Hematopoietic multipotent progenitor cell (in vitro differentiated cells): ENCODE data around the gene NUP188. TPM values are rescaled to one million over a fixed set of nuclear protein-coding genes. Genes with fewer than 3 reads are reported as not detected.
"Not testable (repeated sequence)": the region's sequence is repeated elsewhere in the genome, so short reads cannot be mapped to it uniquely, and the experiment has no call there.

Experiments used
- DNase-seq, 3 donors: peaks; one replicate each; pipeline ENCODE4 v3.0.0-alpha.2; 2011 to 2015; ENCODE audit warnings: low read depth in 2 of 3, low spot score in 2 of 3
- total RNA-seq: library from RNA; depleted of rRNA; stranded (reverse); fragments of >200 nt; gene quantifications from one replicate; pipeline ENCODE4 v1.2.3, GENCODE V29; 2012

The NUP188 gene
- total RNA-seq, 1 donor: 54.9 TPM

DNA sequence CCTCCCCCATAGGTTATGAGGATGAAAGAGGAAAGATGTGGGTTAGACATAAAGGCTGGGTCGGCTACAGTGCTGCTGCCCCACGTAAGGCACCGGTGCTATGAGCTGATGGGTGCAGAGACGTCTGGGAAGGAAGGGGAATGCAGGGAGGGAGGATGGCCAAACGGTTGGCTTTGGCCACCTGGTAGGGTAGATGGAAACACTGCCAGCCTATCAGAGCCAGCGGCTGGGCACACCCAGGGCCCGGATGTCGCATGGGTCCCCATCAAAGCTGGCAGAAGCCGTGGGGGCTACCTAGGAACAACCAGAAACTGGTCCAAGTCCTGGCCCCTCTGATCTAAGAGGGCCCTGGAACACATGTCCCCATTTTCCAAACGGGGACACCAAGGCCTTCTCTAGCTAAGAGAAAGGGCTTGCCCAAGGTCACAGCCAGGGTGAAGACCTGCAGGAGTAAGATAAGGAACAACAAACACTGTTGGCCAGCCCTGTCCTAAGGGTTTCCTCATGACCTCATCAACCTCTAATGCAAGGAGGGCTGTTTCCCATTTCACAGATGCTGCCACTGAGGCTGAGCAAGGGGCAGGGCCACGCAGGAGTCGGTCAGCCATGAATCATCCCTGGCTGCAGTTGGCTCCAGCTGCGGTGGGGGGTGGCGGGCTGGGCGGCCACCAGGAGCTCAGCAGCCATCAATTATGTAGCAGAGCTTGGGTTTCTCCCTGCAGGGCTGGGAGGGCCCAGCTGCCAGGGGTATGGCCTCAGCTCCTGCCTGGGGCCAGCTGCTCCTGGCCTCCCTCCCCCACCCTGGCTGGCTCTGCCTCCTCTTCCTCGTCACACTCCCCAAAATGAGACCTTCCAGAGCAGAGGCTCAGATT, 75.8 kb downstream of the NUP188 start:
- no peak for DNase-seq

DNA sequence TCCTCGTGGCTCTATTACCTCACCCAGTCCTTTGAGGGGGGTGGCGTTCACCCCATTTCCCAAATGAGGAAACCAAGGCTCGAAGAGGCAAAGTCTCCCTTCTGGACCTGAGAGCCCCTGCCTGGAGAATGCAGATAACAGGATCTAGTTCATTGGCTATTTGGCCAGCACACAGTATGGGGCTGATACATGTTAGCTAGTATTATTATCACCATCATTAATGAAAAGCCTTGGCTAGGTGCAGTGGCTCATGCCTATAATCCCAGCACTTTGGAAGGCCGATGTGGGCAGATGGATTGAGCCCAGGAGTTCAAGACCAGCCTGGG, 76.4 kb downstream of the NUP188 start:
- DNase-seq: no peak

DNA sequence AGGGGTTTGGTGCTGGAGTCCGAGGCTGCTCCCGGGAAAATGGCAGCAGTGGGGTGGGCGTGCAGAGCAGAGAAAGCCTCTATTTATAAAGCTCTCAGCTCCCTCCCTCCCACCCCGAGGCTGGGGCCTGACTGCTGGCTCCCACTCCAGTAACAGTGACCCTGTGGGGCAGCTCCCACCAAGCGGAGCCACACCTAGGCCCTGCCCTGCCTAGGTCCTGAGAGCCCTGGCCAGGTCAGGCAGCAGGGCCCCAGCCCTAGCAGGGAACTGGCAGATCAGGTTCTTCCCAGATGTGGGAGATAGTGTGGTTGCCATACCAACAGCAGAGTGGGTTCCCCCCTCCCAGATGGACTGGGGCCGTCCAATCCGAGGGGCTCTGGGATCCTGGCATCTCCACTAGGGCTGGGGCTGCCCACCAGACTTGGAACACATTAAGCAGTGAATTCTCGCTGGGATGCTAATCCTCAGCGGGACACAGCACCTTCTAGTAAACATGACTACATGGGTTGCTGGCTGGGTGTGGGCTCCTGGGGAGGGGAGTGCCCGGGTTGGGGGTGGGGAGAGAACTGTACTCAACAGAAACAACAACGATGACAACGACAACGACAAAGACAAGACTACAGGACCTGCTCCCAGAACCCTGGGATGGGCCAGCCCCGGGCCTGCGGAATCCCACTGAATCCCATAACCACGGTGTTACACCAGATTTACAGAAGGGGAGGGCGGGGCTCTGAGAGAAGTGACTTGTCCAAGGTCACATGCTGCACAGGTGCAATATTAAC, 79.1 kb downstream of the NUP188 start:
- no peak for DNase-seq

DNA sequence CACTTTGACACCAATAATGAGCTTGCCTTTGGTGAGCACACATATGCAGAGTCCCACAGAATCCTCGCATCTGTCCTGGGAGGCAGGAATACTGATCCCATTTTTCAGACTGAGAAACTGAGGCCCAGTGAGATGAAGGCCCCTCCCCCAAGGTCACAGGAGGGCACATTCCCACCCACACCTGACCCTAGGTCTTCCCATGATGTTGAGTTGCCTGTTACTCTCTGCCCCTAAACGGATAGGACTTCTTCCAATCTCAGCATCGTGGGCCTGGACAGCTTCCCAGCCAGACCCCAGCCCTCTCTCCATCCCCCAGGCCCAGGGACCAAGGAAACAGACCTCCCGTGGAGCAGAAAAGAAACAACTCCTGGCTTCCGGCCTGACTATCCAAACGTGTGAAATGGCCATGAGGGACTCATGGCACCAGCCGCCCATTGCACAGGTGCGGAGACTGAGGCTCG, 79.8 kb downstream of the NUP188 start:
- no peak for DNase-seq

DNA sequence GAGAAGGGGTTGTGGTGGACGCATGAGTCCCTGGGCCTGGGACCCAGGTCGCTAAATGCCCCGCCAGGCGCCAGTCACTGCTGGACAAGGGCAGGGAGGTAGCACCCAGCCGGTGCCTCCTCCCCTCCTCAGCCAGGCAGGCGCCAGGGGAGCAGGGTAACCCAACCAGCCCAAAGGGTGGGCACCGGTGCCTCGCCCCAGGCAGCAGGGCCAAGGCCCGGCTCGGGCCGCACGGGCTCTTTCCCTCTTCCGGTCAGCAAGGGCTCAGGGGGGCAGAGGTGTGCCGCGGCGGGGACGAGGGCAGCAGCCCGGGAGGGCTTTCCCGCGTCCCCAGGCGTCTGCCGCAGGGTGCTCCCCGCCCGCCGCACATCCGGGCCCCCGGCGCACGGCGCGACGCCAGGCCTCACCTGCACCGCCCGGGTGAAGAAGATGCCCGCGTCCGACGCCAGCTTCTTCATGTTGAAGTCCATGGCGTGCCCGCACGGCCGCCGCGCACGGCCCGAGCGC, 80.2 kb downstream of the NUP188 start:
- no peak for DNase-seq

DNA sequence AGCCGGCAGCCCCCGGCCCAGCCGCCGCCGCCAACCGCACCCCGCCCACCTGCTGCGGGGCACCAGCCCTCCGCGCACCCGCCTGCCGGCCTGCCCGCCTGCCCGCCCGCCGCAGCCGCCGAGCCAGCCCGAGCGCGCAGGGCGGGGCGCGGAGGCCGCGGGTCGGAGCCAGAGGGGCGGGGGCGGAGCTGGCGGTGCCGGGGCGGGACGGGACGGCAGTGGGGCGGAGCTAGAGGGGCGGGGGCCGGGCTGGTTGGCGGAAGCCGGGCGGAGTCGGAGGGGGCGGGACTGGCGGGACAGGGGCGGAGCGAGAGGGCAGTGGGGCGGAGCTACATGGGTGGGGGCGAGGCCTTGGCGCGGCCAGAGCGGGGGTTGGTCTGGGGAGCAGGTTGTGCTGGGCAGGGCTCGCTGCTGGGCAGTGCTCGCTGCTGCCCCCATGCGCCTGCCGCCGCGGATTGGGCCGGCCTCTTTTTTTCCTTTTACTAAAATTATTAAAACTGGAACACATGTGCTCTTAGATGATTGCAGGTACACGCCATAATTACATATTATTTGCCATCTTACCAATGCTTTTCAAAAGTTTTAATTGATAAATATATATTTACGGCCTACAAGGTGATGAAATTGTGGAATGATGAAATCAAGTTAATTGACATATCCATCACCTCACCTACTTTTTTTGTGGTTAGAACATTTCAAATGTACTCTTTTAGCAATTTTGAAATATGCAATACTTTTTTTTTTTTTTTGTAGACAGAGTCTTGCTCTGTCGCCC, 80.9 kb downstream of the NUP188 start, which contains the start of gene SH3GLB2:
SH3GLB2 (minus strand) TSS at position 140 of the 775 bp plus-strand sequence. CDS start 177 bp downstream, outside the sequence.
- peak; percentile 84 to 92 (median 91) for DNase-seq

DNA sequence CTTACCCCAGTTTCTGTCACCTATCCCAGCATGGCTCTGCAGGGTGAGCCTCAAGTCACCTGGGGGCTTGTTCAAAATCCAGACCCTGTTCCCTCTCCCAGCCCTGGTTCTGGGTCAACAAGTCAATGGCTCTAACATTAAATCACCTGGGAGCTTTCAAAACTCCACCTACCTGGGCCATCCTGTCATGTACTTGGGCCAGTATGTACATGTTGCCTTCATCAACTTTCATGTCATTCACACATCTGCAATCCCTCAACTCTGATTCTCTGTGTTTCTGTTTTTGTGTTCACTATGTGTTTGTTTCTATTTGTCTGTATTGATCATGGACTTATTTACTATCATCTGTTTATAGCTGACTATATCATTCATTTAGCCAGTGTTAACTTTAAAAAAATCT, 82.7 kb downstream of the NUP188 start:
- no peak for DNase-seq

DNA sequence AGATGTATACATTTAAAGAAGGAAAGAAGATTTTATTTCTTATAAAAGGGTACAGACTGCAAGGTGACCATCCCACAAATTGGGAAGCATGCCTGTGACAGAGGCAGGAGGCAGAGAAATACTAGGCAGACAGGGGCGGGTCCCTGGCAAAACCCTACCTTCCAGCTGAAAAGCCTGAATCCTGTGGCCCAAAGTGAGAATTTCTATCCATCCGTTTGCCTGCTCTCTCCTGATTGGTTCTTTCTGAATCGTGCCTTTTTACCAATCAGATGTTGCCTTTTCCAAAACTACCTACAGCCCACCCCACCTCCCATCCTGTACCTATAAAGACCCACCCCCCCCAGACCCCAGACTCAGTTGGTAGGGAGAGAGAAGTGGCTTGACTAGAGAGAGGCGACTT, 84.0 kb downstream of the NUP188 start:
- DNase-seq: no peak

DNA sequence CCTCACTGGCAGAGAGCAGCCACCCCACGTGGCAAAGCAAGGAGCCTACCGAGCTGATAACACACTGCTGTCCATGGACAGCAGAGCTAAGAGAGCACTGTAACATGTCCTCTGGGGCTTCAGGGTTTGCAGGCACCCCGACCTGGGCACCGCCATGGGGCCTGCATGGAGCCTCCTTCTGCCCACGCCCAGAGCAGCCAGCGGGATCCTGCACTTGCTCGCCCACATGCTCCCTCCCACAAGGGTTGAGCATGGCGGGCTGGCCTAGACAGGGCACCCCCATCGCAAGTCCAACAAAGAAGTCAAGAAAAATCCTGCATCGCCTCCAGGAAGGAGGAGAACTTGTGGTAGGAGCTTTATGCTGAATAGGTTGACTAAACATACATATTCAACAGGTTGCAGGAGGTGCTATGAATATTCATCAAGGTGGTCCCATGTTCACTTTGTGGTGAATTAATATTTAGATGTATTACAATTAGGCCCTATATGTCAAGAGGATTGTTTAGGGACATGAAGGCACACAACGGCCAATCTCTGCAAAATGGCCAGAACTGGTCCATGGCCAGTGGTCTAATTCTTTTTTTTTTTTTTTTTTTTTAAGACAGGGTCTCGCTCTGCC, 85.2 kb downstream of the NUP188 start:
- no peak for DNase-seq

DNA sequence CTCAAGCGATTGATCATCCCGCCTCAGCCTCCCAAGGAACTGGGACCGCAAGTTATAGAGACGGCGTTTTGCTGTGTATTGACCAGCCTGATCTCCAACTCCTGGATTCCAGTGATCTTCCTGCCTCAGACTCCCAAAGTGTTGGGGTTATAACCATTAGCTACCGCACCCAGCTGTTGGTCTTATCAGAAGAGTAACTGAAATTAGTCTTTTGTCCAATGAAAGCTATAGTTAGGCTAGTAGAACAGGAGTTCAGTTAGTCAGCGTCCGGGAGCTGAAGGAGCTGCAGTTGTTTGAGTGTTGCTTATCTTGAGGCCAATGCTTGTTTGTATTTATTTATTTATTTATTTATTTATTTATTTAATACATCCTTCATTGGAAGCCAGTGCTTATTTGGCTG, 85.7 kb downstream of the NUP188 start:
- DNase-seq: no peak

DNA sequence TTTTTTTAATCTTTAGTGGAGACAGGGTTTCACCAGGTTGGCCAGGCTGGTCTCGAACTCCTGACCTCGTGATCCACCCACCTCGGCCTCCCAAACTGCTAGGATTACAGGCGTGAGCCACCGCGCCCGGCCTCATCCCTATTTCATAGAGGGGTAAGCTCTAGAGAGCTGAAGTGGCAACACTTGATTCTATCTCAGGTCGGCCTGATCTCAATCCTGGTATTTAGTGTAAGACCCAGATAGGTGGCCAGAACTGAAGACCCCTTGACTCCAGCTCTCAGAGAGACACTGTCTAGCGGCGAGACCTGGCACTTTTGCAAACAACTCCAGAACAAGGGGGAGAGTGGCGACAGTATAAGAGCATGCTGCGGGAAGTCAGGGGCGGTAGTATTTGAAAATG, 88.3 kb downstream of the NUP188 start:
- DNase-seq: not testable (repeated sequence)

DNA sequence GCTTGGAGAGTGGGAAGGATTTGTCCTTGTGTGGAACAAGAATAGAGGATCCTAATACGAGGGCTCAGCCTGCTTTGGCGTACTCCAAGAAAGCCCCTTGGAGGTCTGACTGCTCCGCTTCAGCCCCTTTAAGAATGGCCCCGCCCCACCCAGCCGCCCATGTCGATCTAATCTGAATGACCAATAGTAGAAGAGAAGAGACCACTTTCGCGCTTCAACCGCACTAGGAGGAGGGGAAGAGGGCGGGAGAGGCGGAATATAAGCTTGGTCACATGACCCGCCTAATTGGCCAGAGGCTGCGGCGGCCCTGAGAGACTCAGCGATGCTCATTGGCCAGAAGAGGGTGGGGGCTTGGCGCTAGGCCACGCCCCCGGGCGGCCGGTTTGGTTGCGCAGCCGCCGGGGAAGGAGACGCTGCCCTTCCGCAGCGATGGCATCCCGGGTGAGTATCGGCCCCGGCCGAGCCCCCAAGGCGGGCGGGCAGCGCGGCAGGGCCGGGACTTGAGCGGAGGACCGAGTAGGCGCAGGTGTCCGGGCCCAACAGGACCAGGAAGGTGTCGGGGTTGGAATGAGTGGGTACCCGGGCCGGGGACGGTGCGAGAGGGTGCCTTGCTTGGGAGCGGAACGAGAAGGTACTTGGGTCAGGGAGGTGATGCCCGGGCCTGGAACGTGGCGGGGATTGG, 88.9 kb downstream of the NUP188 start, which contains the start of gene MIGA2:
MIGA2 (plus strand) TSS at position 386 of the 682 bp plus-strand sequence. CDS start 3,969 bp downstream, outside the sequence.
- peak; percentile 80 to 99 (median 99) for DNase-seq

DNA sequence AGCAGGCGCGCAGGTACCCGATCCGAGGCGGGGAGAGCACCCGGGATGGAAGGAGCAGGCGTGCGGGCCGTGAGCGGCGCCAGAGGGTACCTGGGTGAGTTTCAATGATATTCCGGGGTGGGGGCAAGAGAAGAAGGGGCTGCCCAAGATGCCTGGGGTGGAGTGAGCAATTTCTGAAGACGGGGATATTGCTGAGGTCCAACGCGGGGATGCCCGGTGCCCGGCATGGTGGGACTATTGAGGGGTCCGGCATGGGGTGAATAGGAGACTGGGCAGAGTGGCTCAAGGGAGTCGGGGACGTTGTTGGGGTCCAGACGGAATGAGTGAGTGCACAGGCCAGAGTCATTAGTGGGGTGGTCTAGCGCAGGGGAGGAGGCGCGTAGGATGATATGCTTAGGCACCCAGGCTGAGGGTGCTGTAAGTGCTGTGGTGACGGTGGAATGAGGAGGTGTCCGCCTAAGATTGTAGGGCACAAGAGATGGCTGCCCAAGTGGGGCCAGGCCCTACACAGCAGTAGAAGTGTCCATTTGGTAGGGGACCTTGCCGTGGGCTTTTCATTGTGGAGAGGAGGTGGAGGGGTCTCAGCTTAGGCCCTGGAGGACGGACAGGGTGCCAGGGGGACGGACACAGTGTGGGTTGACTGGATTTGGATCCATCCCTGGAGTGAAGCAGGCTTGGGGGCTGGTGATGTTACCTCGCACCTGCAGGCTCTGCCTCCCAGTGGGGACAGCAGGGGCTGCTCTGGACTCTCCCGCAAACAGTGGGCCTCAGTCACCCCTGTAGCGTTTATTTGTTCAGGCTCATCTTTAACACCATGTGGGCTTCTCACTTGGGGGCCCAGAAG, 89.6 kb downstream of the NUP188 start:
- DNase-seq: no peak

DNA sequence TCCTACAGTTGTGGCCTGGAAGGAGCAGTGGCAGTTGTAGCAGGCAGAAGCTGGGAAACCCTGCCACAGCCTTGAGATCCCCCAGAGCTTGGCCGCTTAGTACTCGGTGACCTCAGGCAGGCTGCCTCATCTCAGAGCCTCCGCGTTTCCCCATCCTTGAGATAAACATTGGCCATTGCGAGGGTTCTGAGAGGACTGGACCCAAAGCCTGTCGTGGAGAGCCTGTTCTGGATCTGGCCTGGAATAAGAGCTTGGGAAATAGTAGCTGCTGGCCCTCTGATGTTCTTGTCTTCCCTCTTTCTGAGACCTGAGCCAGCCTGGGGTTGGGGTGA, 90.2 kb downstream of the NUP188 start:
- DNase-seq: no peak

DNA sequence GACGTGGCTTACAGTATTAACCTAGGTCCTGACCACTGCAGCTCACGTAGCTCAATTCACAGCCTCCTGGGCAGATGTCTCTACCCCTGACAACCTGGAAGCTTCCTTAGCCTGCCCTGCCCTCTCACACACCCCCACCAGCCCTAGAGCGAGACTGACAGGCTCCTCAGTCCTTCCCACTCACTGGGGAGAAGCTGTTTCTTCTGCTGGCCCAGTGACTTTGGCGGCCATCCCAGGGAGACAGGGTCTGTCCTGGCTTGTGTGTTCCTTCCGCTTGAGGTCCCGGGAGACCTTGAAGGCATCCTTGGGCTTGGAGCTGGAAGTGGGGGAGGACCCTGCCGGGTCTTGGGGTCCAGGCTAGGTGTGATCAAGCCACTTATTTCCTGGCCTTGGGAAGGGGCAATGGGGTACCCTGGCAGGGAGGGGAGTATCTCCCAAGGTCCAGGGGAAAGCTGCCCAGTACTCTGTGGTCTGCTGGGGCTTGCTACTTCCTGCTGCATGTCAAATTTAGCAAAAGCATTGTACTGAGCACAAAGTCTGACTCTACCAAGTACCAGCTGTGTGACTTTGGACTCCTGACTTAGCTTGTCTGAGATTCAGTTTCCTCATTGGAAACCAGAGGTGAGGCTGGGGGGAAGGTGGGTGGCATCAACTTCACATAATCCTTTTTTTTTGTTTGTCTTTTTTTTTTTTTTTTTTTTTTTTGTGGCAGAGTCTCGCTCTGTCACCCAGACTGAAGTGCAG, 90.8 kb downstream of the NUP188 start:
- DNase-seq: no peak

DNA sequence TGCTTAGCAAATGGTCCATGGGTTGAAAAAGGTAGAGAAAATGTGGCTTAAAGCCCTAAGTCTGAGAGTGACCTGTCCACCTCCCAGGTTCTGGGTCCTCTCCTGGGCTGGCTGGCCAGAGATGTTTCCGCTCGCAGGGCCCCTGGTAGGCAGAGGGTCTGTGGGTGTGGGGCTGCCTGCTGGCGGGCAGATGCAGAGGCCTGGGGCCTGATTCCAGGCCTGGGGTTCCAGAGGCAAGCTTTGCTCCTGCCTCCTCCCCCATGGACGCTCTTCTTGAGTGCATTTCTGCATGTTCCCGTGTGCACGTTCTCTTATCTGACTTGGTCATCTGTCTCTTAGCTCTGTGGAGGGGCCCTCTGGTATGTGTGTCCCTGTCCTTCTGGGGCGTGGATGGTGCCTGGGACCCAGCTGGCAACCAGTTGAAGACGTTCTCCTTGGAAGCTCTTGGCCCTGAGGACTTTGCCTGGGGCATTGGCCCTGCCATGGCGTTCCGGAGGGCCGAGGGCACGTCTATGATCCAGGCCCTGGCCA, 92.7 kb downstream of the NUP188 start:
- no peak for DNase-seq

DNA sequence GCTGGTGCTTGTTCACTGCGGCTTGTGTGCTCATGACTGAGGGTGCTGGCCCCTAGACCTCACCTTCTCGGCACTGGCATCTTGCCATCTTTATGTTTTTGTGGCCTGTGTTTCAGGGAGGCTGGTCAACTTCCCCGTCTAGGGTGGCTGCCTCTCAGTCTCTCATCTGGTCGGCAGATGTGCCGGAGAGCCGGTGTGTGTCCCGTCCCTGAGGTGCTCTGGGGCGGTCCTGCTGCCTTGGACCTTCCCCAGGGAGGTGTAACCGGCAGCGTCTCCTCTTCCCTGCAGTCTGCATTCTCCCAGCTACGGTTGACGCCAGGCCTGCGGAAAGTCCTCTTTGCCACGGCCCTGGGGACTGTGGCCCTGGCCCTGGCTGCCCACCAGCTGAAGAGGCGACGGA, 94.5 kb downstream of the NUP188 start:
- DNase-seq: no peak

DNA sequence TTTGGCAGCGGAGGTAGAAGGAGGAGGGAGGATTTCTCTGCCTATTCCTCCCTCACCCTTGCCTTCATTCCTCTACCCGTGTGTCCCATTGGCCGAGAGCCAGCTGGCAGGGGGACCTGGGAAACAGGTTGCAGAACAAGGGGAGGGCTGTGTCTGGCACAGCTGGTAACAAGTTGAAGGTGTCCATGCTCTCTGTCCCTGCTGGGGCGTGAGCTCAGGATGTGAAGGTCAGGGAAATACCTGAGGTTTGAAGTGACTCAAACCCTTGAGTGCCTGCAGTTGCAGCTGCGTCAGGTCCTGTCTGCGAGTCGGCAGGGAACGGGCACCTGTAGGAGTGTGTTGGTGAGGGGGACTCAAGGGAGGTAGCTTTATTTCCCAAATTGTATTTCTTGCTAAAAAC, 105.1 kb downstream of the NUP188 start:
- no peak for DNase-seq
